ENCODE measurements around the gene TRIM7. TPM values are rescaled to one million over a fixed set of nuclear protein-coding genes. Genes with fewer than 3 reads are reported as not detected.

TRIM7 gene
- 1 to 10 TPM; 3.4 to 3.8 TPM for total RNA-seq
- polyA plus RNA-seq (2013, experiment 1 of 2), result 2.2 TPM
- polyA plus RNA-seq (2013, experiment 2 of 2), result 2.5 TPM
- total RNA-seq, result 0.04 to 4.9 (median 0.96) reads per million in 172 experiments

GRCh38 chr5:181204826-181205760, at the start of gene TRIM7:
TRIM7 (minus strand) TSS chr5:181205196; CDS start chr5:181205110, 86 bp downstream.
- POLR2A ChIA-PET, result interaction anchor here (1.3 to 8.3 kb wide), 7 partner anchors 7 to 56 kb away, joined by 3 to 292 read pairs (median 41); partner anchors contain the start of genes RACK1, TRIM41 and TRIM52

GRCh38 chr5:181248277-181248676, 43.3 kb upstream of the TRIM7 start:
- Mint-ChIP-seq H3K27ac (peak overlapping the region; percentile 96), H3K9me3 (no peaks in the 10 kb centered on the region), H3K27me3 (no peaks in the 10 kb centered on the region), H3K36me3 (ENCODE audit: low read depth) (peaks cover 23% of the 10 kb centered on the region), H3K4me1 (ENCODE audit: low read depth) (peaks cover 80% of the 10 kb centered on the region), H3K4me3 (peak overlapping the region; percentile 89)
- ATAC-seq (ENCODE audit: poor library complexity), result no peak
- no peak for TF ChIP-seq CTCF (IDR thresholded peaks at IDR 0.05)
- Histone ChIP-seq H3K4me1 (ENCODE audit: insufficient read depth, low read length) (peaks cover 72% of the 10 kb centered on the region), H3K27ac (ENCODE audit: low read depth in 1 of 2, low read length in 2 of 2) (peak overlapping the region; percentile 29 to 51), H3K4me3 (ENCODE audit: low read length) (peak overlapping the region; percentile 87), H3K27me3 (ENCODE audit: control insufficient read depth in 1 of 2, insufficient read depth in 2 of 2, low read length in 2 of 2) (no peaks in the 10 kb centered on the region), H3K9me3 (ENCODE audit: control insufficient read depth in 1 of 2, insufficient read depth in 1 of 2, low read length in 2 of 2) (no peaks in the 10 kb centered on the region), H3K36me3 (ENCODE audit: insufficient read depth, low read length) (peaks cover 21% of the 10 kb centered on the region)
- ChIA-PET POLR2A (interaction anchor here (14.5 kb wide), 1 partner anchor 13 kb away, joined by 244 read pairs; the partner anchor contains the start of gene TRIM52), CTCF (interaction anchor here (1.1 to 2.2 kb wide), 2 partner anchors 11 to 56 kb away, joined by 3 to 8 read pairs; no protein-coding TSS in a partner anchor)
- no peak for DNase-seq
- intact Hi-C loops (cut with DNase I, micrococcal nuclease), result loop anchor here in 1 of 2 experiments (10.0 kb wide), 2 partner anchors 443 to 1623 kb away; partner anchors contain the start of genes HNRNPH1 and MGAT1

More at GRCh38 chr5:181204826-181205760, at the start of gene TRIM7:
- H3K27ac ChIP-seq (ENCODE audit: low read depth in 1 of 2, low read length in 2 of 2), result no peak within 1 kb of the TSS
- Mint-ChIP-seq H3K27me3 (peaks cover 29% of the 10 kb centered on the region), H3K27ac (peak within 1 kb of the TSS; percentile 99), H3K36me3 (ENCODE audit: low read depth) (peaks cover 31% of the 10 kb centered on the region), H3K4me3 (peak within 1 kb of the TSS; percentile 95), H3K9me3 (peaks cover 3% of the 10 kb centered on the region), H3K4me1 (ENCODE audit: low read depth) (peaks cover 34% of the 10 kb centered on the region)
- H3K9me3 ChIP-seq (ENCODE audit: control insufficient read depth in 1 of 2, insufficient read depth in 1 of 2, low read length in 2 of 2), result no peaks in the 10 kb centered on the region
- H3K27me3 ChIP-seq (ENCODE audit: control insufficient read depth in 1 of 2, insufficient read depth in 2 of 2, low read length in 2 of 2), result peaks cover 0 to 9% of the 10 kb centered on the region in 2 experiments
- no peaks in the 10 kb centered on the region for H3K36me3 ChIP-seq (ENCODE audit: insufficient read depth, low read length)
- CTCF ChIA-PET, result interaction anchor here (1.2 kb wide), 1 partner anchor 16 kb away, joined by 3 read pairs; no protein-coding TSS in a partner anchor
- peak within 1 kb of the TSS; percentile 59 for H3K4me3 ChIP-seq (ENCODE audit: low read length)
- intact Hi-C loops (cut with DNase I, micrococcal nuclease), result loop anchor here in 1 of 2 experiments (5.0 kb wide), 1 partner anchor 37 kb away; the partner anchor contains the start of gene RACK1
- TF ChIP-seq CTCF (IDR thresholded peaks at IDR 0.05), result no peak
- ATAC-seq (ENCODE audit: poor library complexity) (no peak), DNase-seq (peak in 3 of 14 experiments; percentile 24 to 55 (median 51))
- H3K4me1 ChIP-seq (ENCODE audit: insufficient read depth, low read length), result peaks cover 39% of the 10 kb centered on the region

Measured in CD4-positive, alpha-beta T cell (primary cell).